HG03045 (cell line): Measurements from ENCODE around the gene TMTC1.

Experiments used
- ATAC-seq: cut with Tn5 transposase; IDR thresholded peaks from one replicate; pipeline ENCODE4 v1.9.1; 2021; ENCODE audit warnings: mild to moderate bottlenecking, moderate library complexity; ENCODE audit not compliant: unreplicated experiment

The TMTC1 gene

GRCh38 chr12:29714966-29715365, 68.8 kb downstream of the TMTC1 start:
- ATAC-seq = no peak

- ATAC-seq = no peak
These were observed 70.0 kb downstream of the TMTC1 start for GRCh38 chr12:29713729-29714128.

GRCh38 chr12:29711381-29711780, 72.4 kb downstream of the TMTC1 start:
- no peak for ATAC-seq

GRCh38 chr12:29710104-29710503, 73.6 kb downstream of the TMTC1 start:
- no peak for ATAC-seq

- ATAC-seq = no peak
These were observed 74.2 kb downstream of the TMTC1 start for GRCh38 chr12:29709496-29710040.

GRCh38 chr12:29709054-29709453, 74.7 kb downstream of the TMTC1 start:
- no peak for ATAC-seq

- ATAC-seq = no peak
These were observed 75.9 kb downstream of the TMTC1 start for GRCh38 chr12:29707846-29708245.

GRCh38 chr12:29706311-29706710, 77.4 kb downstream of the TMTC1 start:
- ATAC-seq = no peak

GRCh38 chr12:29703528-29703927, 80.2 kb downstream of the TMTC1 start:
- no peak for ATAC-seq

GRCh38 chr12:29702972-29703371, 80.8 kb downstream of the TMTC1 start:
- no peak for ATAC-seq

GRCh38 chr12:29702222-29702621, 81.5 kb downstream of the TMTC1 start:
- ATAC-seq = no peak

GRCh38 chr12:29700761-29701481, 82.8 kb downstream of the TMTC1 start:
- ATAC-seq = no peak

GRCh38 chr12:29698756-29699155, 85.0 kb downstream of the TMTC1 start:
- ATAC-seq = no peak

GRCh38 chr12:29695800-29696199, 87.9 kb downstream of the TMTC1 start:
- ATAC-seq = no peak

GRCh38 chr12:29695026-29695425, 88.7 kb downstream of the TMTC1 start:
- no peak for ATAC-seq

- ATAC-seq = no peak
These were observed 89.7 kb downstream of the TMTC1 start for GRCh38 chr12:29694002-29694401.

GRCh38 chr12:29692237-29692636, 91.5 kb downstream of the TMTC1 start:
- no peak for ATAC-seq

- ATAC-seq = no peak
These were observed 92.4 kb downstream of the TMTC1 start for GRCh38 chr12:29691161-29691854.

GRCh38 chr12:29690728-29691127, 93.0 kb downstream of the TMTC1 start:
- ATAC-seq = no peak

GRCh38 chr12:29688914-29689313, 94.8 kb downstream of the TMTC1 start:
- no peak for ATAC-seq

GRCh38 chr12:29682088-29682487, 101.7 kb downstream of the TMTC1 start:
- no peak for ATAC-seq

GRCh38 chr12:29681370-29681769, 102.4 kb downstream of the TMTC1 start:
- no peak for ATAC-seq
